Activated T-cell treated with anti-CD3 and anti-CD28 coated beads, Interleukin-2, amount 50 U/mL, for 72 hours (primary cell): Measurements from ENCODE around the gene RIN3. TPM values are rescaled to one million over a fixed set of nuclear protein-coding genes. Genes with fewer than 3 reads are reported as not detected.
A peak's percentile ranks its signal among the peaks of the same experiment; 100 is the strongest.
"Not testable (repeated sequence)": the region's sequence is repeated elsewhere in the genome, so short reads cannot be mapped to it uniquely, and the experiment has no call there.

Experiments used
- ATAC-seq, 2 donors: fragments of 150-1000 bp; cut with Tn5 transposase; replicated peaks in 1 of 2; 2 replicates each; pipeline ENCODE4 v1.10.0; 2021; ENCODE audit warnings: moderate library complexity in 2 of 2, mild to moderate bottlenecking in 1 of 2
- DNase-seq, 2 donors: peaks; one replicate each; pipeline ENCODE4 v3.0.0; 2021 to 2022; ENCODE audit warnings: mixed read lengths in 1 of 2
- H3K27ac Mint-ChIP-seq: one replicate; pipeline ENCODE4 v1.8.0; 2022; ENCODE audit warnings: mild to moderate bottlenecking, moderate library complexity, mixed read lengths
- H3K27me3 Mint-ChIP-seq: one replicate; pipeline ENCODE4 v1.8.0; 2022; ENCODE audit warnings: low read depth, mixed read lengths
- H3K36me3 Mint-ChIP-seq, 2 donors: one replicate each; pipeline ENCODE4 v1.8.0; 2022; ENCODE audit warnings: mixed read lengths in 2 of 2, mild to moderate bottlenecking in 1 of 2; ENCODE audit not compliant: insufficient read depth in 2 of 2
- H3K4me1 Mint-ChIP-seq: one replicate; pipeline ENCODE4 v1.8.0; 2022; ENCODE audit warnings: low read depth, mixed read lengths
- H3K4me3 Mint-ChIP-seq, 2 donors: one replicate each; pipeline ENCODE4 v1.8.0; 2022; ENCODE audit warnings: mild to moderate bottlenecking in 2 of 2, mixed read lengths in 2 of 2, moderate library complexity in 2 of 2
- H3K9me3 Mint-ChIP-seq, 2 donors: one replicate each; pipeline ENCODE4 v1.8.0; 2022; ENCODE audit warnings: mixed read lengths in 2 of 2
- total RNA-seq, 2 donors: library from RNA; stranded (reverse); gene quantifications; one replicate each; pipeline ENCODE4 v1.2.3, GENCODE V29; 2022

Gene RIN3
- total RNA-seq, 2 donors from 2014 or later = 33.6 to 36.3 TPM

DNA sequence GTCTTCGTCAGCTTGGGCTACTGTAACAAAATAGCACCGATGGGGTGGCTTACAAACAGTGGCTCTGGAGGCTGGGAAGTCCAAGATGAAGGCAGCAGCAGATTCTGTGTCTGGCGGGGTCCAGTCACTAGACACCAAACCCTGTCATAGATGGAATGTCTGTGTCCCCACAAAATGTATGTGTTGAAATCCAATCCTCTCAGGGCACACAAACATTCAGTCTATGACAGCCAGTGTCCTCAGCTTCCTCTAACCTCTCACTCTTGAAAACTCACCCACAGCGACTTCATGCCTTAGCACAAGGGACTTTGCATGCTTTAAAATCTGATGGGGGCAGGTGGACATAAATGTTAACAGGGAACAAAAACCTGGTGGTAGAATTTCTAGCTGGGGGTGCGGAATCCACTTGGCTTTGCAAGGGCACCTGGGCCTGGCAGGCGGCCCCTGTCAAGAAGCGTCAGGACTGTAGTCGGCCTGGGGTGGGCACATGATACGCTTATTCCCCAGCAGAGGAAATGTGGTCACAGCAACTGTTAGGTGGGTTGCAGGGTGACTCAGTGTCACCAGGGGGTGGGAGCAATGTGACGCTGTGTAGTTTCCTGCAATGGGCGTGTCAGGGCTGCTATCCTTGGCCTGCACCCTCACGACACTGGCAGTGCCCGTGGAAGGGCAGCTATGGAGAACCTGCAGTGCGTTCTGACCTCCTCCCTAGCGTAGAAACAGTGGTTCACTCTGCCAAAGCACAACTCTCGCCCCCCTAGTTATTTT is 17.7 kb downstream of the RIN3 start:
- peak overlapping the region; percentile 97 for H3K27ac Mint-ChIP-seq
- no peaks in the 10 kb centered on the region for H3K36me3 Mint-ChIP-seq
- peak; percentile 74 to 80 for DNase-seq

DNA sequence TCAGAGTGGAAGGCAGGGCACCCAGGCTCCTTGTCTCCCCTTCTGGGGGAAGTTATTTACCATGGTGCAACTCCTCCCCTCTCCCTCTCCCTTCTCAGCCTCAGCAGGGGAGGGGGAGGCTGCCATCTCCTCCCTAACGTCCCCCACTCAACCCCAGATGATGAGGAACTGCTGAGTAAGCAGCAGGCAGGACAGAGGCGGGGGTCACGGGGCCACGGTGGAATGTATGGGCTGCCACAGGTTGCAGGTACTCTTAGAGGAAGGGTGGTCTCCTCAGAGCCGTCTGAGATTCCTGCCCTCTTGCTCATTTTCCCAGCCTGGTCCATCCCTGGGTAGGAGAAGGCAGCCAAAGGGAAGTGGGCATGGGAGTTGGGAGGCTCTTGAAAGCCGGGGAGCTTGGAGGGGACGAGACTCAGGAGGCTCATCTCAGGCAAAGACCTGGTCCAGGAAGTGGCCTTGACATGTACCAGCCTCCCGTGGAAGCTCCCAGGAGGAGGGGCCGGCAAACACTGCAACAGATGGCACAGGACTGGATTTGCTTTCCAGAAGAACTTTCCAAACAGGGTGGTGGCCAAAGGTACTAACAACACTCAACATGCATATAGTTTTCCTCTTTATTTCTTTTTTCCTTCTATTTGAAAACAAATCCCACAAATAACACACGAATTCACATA is 19.0 kb downstream of the RIN3 start:
- no peak for DNase-seq
- Mint-ChIP-seq H3K9me3 (no peaks in the 10 kb centered on the region), H3K4me3 (no peak overlapping the region), H3K27me3 (no peaks in the 10 kb centered on the region), H3K4me1 (peaks cover 79% of the 10 kb centered on the region), H3K36me3 (no peaks in the 10 kb centered on the region), H3K27ac (peak overlapping the region; percentile 17)
- ATAC-seq = no peak

More for the DNA sequence above, 17.7 kb downstream of the RIN3 start:
- Mint-ChIP-seq H3K4me1 (peaks cover 80% of the 10 kb centered on the region), H3K4me3 (peak overlapping the region; percentile 66 to 74), H3K9me3 (no peaks in the 10 kb centered on the region), H3K27me3 (no peaks in the 10 kb centered on the region)
- ATAC-seq = peak; percentile 88 to 91

- Mint-ChIP-seq H3K27me3 (no peaks in the 10 kb centered on the region), H3K4me3 (peak overlapping the region; percentile 67 to 83), H3K9me3 (no peaks in the 10 kb centered on the region), H3K36me3 (no peaks in the 10 kb centered on the region), H3K4me1 (peaks cover 73% of the 10 kb centered on the region), H3K27ac (peak overlapping the region; percentile 76)
- DNase-seq (no peak), ATAC-seq (no peak)
Measured at GRCh38 chr14:92534932-92535643, 21.5 kb downstream of the RIN3 start.

DNA sequence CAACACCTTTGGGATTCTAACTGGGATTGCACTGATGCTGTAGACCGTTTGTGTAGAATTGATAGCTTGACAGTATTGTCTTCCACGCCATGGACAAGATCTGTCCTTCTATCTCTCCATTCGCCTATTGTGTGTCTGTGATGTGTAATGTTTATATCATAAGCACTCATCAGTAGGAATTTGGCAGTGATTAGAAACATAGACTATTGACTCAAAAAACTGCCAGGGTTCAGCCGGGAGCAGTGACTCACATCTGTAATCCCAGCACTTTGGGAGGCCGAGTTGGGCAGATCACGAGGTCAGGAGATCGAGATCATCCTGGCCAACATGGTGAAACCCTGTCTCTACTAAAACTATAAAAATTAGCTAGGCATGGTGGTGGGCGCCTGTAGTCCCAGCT is 22.6 kb downstream of the RIN3 start:
- H3K9me3 Mint-ChIP-seq, H3K27ac Mint-ChIP-seq: not testable (repeated sequence)
- peak overlapping the region; percentile 60 to 67 for H3K4me3 Mint-ChIP-seq

GRCh38 chr14:92538412-92538985 is 24.9 kb downstream of the RIN3 start:
- Mint-ChIP-seq H3K4me3 (no peak overlapping the region), H3K9me3 (no peaks in the 10 kb centered on the region), H3K4me1 (peaks cover 56% of the 10 kb centered on the region), H3K27me3 (no peaks in the 10 kb centered on the region), H3K36me3 (no peaks in the 10 kb centered on the region), H3K27ac (peak overlapping the region; percentile 13)
- ATAC-seq = no peak
- DNase-seq = no peak

More for the DNA sequence above, 22.6 kb downstream of the RIN3 start:
- H3K4me1 Mint-ChIP-seq = peaks cover 72% of the 10 kb centered on the region
- H3K27me3 Mint-ChIP-seq, ATAC-seq, DNase-seq, H3K36me3 Mint-ChIP-seq: not testable (repeated sequence)

- H3K9me3 Mint-ChIP-seq = no peaks in the 10 kb centered on the region
- H3K36me3 Mint-ChIP-seq = no peaks in the 10 kb centered on the region
- no peak overlapping the region for H3K27ac Mint-ChIP-seq
- ATAC-seq (no peak), DNase-seq (no peak)
- no peaks in the 10 kb centered on the region for H3K27me3 Mint-ChIP-seq
- H3K4me3 Mint-ChIP-seq = no peak overlapping the region
- H3K4me1 Mint-ChIP-seq = peaks cover 50% of the 10 kb centered on the region
Measured at GRCh38 chr14:92539419-92539818, 25.8 kb downstream of the RIN3 start.

DNA sequence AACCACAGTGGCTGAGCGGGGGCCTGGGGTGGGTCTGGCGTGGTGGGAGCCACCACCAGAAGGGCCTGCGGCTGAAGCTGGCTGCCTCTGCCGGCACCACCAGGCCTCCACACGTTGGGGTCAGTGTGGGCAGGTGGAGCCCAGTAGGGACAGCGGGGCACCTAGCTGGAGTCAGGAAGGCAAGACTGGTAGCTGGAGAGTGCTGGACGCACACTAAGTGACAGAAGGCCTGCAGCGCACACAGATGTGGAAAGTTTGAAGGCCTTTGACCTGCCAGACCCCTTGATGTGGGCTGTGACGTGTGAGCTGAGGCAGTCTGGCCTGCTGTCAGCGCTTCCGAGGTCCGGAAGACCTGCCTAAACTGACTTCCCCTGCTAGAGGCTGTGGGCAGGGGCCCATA is 26.3 kb downstream of the RIN3 start:
- H3K9me3 Mint-ChIP-seq = no peaks in the 10 kb centered on the region
- peak overlapping the region in 1 of 2 donors; percentile 26 for H3K4me3 Mint-ChIP-seq
- DNase-seq (no peak), ATAC-seq (peak; percentile 44 to 69)
- no peak overlapping the region for H3K27ac Mint-ChIP-seq
- H3K27me3 Mint-ChIP-seq = no peaks in the 10 kb centered on the region
- H3K36me3 Mint-ChIP-seq = no peaks in the 10 kb centered on the region
- peaks cover 45% of the 10 kb centered on the region for H3K4me1 Mint-ChIP-seq

DNA sequence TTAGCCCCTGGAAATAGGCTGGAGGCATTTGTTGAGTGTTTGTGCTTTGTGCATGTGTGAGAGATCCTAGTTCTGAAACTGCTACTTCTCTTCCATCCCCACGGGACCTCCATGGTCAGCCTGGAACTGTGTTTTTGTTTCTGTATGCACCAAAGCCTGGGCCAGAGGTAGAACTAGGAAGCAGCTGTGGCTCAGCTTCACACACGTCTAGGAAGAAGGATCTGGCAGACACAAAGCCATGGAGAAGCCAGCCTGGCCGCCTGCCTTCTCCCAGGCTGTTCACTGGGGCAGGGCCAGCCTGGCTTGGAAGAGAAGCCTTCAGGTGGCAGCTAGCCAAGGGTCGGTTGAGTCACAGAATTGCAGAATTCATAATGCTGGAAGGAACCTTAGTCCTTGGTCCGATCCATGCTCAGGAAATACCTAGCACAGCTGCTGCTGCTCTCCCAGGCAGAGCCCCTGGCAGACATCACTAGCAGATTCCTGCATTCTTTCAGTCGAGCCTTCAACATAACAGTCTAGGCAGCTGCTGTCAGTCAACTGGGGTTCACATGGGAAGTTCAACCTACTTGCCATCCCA is 27.0 kb downstream of the RIN3 start:
- no peak overlapping the region for H3K27ac Mint-ChIP-seq
- DNase-seq (no peak), ATAC-seq (no peak)
- H3K27me3 Mint-ChIP-seq = no peaks in the 10 kb centered on the region
- H3K9me3 Mint-ChIP-seq = no peaks in the 10 kb centered on the region
- H3K4me3 Mint-ChIP-seq = peak overlapping the region in 1 of 2 donors; percentile 26
- no peaks in the 10 kb centered on the region for H3K36me3 Mint-ChIP-seq
- peaks cover 38% of the 10 kb centered on the region for H3K4me1 Mint-ChIP-seq

GRCh38 chr14:92542766-92543554 is 29.4 kb downstream of the RIN3 start:
- no peak for DNase-seq
- Mint-ChIP-seq H3K27me3 (no peaks in the 10 kb centered on the region), H3K9me3 (no peaks in the 10 kb centered on the region), H3K4me1 (peaks cover 29% of the 10 kb centered on the region), H3K4me3 (no peak overlapping the region), H3K36me3 (no peaks in the 10 kb centered on the region), H3K27ac (no peak overlapping the region)
- no peak for ATAC-seq

- Mint-ChIP-seq H3K9me3 (no peaks in the 10 kb centered on the region), H3K27ac (no peak overlapping the region), H3K4me3 (no peak overlapping the region), H3K36me3 (no peaks in the 10 kb centered on the region), H3K4me1 (peaks cover 27% of the 10 kb centered on the region), H3K27me3 (no peaks in the 10 kb centered on the region)
- no peak for ATAC-seq
- no peak for DNase-seq
Measured at GRCh38 chr14:92544051-92544720, 30.6 kb downstream of the RIN3 start.

DNA sequence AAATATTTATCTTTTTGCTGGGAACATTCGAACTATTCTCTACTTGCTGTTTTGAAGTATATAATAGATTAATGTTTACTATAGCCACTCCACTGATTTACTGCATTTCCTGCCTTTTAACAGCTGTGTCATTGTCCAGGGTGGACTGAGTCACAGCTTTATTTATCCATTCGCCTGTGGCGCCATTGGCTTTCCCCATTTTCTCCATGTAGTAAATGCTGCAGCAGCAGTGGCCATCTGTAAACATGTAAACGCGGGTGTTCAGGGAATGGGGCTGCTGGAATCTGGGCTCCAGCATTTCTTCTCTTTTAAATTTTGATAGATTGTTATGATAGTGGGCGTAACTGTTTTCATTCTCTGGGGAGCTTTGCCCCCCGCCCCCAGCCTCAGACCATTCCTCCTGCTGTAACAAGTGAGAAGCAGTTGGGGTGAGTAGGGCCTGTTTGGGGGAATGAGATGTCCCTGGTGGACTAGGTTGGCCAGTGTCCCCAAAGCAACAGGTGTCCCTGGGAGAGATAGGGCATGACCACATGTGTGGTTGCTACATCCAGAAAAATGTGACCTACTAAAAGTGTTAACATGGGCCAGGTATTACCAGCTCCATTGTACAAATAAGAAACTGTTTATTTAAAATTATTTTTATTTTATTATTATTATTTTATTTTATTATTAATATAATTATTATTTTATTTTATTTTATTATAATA is 32.9 kb downstream of the RIN3 start:
- H3K27me3 Mint-ChIP-seq = no peaks in the 10 kb centered on the region
- H3K9me3 Mint-ChIP-seq = no peaks in the 10 kb centered on the region
- peak overlapping the region; percentile 31 for H3K27ac Mint-ChIP-seq
- DNase-seq (no peak), ATAC-seq (no peak)
- no peaks in the 10 kb centered on the region for H3K36me3 Mint-ChIP-seq
- H3K4me3 Mint-ChIP-seq = no peak overlapping the region
- H3K4me1 Mint-ChIP-seq = peaks cover 17% of the 10 kb centered on the region
